Measurements from ENCODE around the gene OR4D9. TPM values are rescaled to one million over a fixed set of nuclear protein-coding genes. Genes with fewer than 3 reads are reported as not detected.
"Not testable (repeated sequence)": the region's sequence is repeated elsewhere in the genome, so short reads cannot be mapped to it uniquely, and the experiment has no call there.

The OR4D9 gene
- under 1 TPM in 7 of 12 donors, not detected in 5; 0.03 to 0.05 (median 0.03) TPM for polyA plus RNA-seq (ENCODE audit: insufficient read length in 12 of 12)
- long read RNA-seq, donor 1, result 0 reads
- long read RNA-seq, donor 2, result 0 reads
- long read RNA-seq, donor 3, result 0 reads
- long read RNA-seq, donor 4, result 0 reads
- long read RNA-seq, donor 5, result 0 reads
- long read RNA-seq, donor 6, result 0 reads
- long read RNA-seq, donor 7, result 0 reads
- long read RNA-seq, donor 8, result 0 reads
- long read RNA-seq, donor 9, result 0 reads
- long read RNA-seq, donor 10, result 0 reads
- long read RNA-seq, donor 11, result 0 reads

GRCh38 chr11:59510941-59511589 lies at the start of gene OR4D9:
OR4D9 (plus strand) TSS chr11:59511539; CDS start chr11:59514913, 3,374 bp downstream.
- DNase-seq, result no peak

- peak; percentile 67 for DNase-seq
Measured at GRCh38 chr11:59463190-59463641, 48.1 kb upstream of the OR4D9 start.

DNA sequence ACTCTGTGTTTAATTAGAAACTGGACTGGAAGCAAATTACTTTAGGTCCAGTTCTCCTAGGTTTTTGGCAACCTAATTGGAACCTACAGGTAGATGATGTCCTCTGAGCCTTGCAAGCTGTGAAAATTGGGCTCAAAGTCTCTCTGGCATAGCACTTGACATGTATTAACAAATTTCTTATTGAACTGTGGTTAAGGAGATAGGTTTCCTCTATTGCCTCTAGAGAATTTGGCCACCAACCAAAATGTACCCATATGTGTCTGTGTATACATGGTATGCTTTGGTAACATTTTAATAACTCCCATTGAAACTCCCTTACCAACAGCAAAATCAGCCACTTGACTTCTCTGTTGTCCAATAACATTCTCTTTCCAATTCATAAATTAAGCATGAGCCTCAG lies 38.3 kb upstream of the OR4D9 start, which contains the start of gene OR4D10:
OR4D10 (plus strand) TSS at position 301 of the 400 bp plus-strand sequence. CDS start 4,115 bp downstream, outside the sequence.
- DNase-seq, result no peak

GRCh38 chr11:59475176-59475575 lies 36.2 kb upstream of the OR4D9 start:
- no peak for DNase-seq

GRCh38 chr11:59479906-59480305 lies 31.4 kb upstream of the OR4D9 start:
- DNase-seq, result no peak

GRCh38 chr11:59480359-59480758 lies 31.0 kb upstream of the OR4D9 start:
- DNase-seq, result no peak

GRCh38 chr11:59501931-59502330 lies 9.4 kb upstream of the OR4D9 start:
- no peak for DNase-seq

DNA sequence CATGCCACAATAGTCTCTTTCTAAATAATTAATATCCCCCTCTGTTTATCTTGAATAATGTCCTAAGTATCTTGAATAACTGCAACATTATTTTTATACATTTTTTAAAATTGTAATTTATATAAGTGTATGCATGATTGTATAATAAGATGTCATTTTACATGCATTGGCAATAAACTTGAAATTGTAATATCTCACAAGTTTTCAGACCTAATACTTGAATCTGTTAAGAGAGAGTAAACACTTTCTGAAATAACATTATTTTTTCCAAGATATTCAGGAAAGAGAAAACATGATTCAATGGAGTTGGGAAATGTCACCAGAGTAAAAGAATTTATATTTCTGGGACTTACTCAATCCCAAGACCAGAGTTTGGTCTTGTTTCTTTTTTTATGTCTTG lies 8.1 kb upstream of the OR4D9 start, which contains the start of gene OR4D11:
OR4D11 (plus strand) TSS at position 301 of the 400 bp plus-strand sequence; CDS start at position 301, 0 bp downstream.
- no peak for DNase-seq

DNA sequence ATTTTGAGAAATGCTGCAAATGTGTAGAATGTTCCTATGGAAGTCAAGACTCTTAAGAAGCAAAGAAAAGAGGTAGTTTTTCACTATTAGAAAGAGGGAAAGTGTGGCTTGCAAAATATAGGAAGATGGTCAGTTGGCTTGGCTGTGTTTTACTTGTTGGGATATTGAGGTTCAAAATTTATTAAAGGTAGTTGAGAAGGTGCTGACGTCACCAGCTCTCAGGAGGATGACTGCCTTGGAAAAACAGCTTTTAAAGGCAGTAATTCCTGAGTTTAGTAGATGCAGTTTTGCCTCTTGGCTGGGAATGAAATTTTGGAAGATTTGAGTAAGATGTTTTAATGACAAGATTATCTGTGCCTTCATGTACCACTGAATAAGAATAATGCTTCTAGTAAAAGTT lies 336 bp downstream of the OR4D9 start:
- DNase-seq, result no peak

DNA sequence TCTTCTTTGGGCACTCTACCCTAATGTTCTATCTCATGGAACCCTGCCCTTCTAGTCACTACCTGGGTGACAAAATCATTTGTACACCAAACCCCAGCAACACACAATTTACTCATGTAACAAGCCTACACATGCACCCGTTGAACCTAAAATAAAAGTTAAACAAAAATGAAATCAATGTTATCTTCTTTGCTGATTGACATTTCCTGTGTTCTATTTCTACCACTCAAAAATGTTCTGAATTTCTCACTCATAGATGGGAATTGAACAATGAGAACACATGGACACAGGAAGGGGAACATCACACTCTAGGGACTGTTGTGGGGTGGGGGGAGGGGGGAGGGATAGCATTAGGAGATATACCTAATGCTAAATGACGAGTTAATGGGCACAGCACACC lies 8.8 kb downstream of the OR4D9 start:
- not testable (repeated sequence) for DNase-seq

GRCh38 chr11:59520741-59521140 lies 9.4 kb downstream of the OR4D9 start:
- DNase-seq, result no peak

GRCh38 chr11:59523541-59523940 lies 12.2 kb downstream of the OR4D9 start:
- DNase-seq, result no peak

GRCh38 chr11:59528711-59529110 lies 17.4 kb downstream of the OR4D9 start:
- DNase-seq, result no peak

GRCh38 chr11:59532620-59533019 lies 21.3 kb downstream of the OR4D9 start:
- DNase-seq, result no peak

- DNase-seq, result no peak
Measured at GRCh38 chr11:59534676-59535075, 23.3 kb downstream of the OR4D9 start.

GRCh38 chr11:59542142-59542810 lies 30.9 kb downstream of the OR4D9 start:
- DNase-seq, result no peak

- DNase-seq, result not testable (repeated sequence)
Measured at GRCh38 chr11:59543713-59544112, 32.4 kb downstream of the OR4D9 start.

DNA sequence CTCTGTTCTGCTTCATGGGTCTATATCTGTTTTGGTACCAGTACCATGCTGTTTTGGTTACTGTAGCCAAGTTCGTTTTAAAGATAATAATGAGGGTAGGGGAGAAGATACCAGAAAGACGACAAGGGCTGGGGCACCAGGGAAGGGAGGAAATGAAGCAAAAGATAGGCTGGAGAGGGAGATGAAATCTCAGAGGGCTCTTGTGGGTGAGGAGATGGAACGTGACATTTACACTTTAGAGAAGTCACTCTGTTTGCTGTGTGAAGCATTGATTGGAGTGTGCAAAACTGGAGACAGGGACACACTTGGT lies 33.5 kb downstream of the OR4D9 start:
- DNase-seq, result no peak

- DNase-seq, result no peak
Measured at GRCh38 chr11:59545179-59546020, 34.1 kb downstream of the OR4D9 start.

- not testable (repeated sequence) for DNase-seq
Measured at GRCh38 chr11:59547605-59548308, 36.4 kb downstream of the OR4D9 start.

DNA sequence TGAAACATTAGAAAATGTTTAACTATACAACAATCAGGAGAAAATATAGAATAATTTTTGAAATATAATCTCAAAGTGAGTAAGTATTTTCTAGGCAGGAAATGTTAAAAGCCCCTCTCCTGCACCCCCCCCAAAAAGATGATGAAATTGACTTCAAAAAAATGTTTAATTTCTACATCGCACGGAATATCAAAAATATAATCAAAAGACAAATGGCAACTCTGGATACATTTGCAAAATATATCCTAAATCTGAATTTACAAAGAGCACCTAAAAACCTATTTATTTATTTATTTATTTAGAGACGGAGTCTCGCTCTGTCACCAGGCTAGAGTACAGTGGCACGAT lies 36.9 kb downstream of the OR4D9 start:
- no peak for DNase-seq

All from muscle of arm (tissue), 14 donors.